ENCODE results near the gene CNGA4.
"Not testable (repeated sequence)": the region's sequence is repeated elsewhere in the genome, so short reads cannot be mapped to it uniquely, and the experiment has no call there.

CNGA4 gene

DNA sequence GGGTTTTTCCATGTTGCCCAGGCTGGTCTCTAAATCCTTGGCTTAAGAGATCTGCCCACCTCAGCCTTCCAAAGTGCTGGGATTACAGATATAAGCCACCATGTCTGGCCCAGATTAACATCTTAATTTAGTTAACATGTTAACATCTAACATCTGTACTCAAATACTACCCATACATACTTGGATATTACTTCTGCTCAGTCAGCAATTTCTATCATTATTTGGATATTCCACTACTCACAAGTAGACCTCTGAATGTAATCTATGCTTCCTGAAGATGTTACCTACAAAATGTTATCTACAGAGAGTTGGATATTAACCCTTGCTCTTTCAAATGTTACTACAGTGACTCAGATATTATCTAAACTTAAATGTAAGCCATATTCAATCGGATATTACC lies 24.8 kb downstream of the CNGA4 start:
- no peak for DNase-seq (ENCODE audit: low read depth)

DNA sequence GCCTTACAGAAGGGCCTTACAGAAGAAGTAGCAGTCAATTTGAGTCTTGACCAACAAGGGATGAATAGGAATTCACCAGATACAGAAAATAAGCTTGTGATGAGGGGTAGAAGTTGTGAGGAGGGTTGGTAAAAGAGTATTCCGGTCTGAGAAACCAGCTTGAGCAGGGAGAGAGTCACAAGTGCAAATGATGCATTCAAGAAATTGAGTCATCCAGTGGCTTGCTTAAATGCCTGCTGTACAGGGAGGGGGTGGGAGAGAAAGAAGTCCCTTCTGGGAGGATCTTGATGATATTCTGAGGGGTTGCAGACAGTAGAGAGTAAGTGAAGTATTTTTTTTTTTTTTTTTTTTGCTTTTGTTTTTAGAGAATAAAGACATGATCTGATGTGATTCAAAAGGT lies 29.9 kb downstream of the CNGA4 start:
- DNase-seq (ENCODE audit: low read depth): no peak

DNA sequence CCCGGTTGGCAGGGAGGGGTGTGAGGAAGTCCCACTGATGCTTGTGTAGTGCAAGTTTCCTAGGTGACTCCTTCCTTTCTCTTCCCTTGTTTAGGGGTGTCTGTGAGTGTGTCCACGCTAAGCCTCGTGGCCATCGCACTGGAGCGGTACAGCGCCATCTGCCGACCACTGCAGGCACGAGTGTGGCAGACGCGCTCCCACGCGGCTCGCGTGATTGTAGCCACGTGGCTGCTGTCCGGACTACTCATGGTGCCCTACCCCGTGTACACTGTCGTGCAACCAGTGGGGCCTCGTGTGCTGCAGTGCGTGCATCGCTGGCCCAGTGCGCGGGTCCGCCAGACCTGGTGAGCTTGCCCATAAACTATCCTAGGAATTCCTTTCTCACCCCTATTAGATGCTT lies 31.1 kb downstream of the CNGA4 start:
- DNase-seq (ENCODE audit: low read depth): no peak

DNA sequence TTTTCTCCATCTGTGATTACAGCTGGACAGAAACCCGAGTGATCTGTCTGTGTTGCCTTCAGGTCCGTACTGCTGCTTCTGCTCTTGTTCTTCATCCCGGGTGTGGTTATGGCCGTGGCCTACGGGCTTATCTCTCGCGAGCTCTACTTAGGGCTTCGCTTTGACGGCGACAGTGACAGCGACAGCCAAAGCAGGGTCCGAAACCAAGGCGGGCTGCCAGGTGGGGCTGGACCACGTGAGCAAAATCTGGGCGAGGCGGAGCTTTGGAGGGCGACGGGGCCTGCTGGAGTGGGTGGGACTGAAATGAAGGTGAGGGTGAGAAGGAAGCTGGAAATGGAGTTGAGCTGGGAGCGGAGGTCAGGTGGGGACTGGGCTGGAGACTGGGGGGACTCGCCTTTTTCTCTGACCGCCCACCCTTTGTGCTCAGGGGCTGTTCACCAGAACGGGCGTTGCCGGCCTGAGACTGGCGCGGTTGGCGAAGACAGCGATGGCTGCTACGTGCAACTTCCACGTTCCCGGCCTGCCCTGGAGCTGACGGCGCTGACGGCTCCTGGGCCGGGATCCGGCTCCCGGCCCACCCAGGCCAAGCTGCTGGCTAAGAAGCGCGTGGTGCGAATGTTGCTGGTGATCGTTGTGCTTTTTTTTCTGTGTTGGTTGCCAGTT lies 31.8 kb downstream of the CNGA4 start:
- DNase-seq (ENCODE audit: low read depth): no peak

DNA sequence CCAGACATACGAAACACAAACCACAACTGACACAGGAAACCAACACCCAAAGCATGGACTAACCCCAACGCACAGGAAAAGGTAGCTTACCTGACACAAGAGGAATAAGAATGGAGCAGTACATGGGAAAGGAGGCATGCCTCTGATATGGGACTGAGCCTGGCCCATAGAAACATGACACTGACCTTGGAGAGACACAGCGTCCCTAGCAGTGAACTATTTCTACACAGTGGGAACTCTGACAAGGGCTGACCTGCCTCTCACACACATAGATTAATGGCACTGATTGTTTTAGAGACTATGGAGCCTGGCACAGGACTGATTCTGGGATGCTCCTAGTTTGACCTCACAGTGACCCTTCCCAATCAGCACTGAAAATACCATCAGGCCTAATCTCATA lies 32.7 kb downstream of the CNGA4 start:
- DNase-seq (ENCODE audit: low read depth): no peak

DNA sequence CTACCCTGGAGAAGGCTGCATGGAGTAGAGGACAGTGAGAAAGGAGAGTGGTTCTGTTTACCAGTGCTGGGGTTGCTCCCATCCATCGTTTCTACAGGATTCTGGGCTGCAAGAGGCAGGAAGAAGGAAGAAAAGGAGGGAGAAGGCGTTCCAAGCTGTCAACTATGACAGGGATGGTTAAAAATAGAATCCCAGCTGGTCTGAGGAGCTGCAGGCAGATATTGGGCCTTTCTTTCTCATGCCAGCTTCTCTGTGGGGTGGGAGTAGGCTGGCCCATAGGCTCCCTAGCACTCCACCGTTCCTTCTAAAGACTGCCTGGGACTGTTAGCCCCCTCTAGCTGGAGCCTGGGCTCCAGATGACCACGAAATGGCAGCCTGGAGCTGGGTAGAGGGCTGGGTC lies 34.3 kb downstream of the CNGA4 start:
- no peak for DNase-seq (ENCODE audit: low read depth)

DNA sequence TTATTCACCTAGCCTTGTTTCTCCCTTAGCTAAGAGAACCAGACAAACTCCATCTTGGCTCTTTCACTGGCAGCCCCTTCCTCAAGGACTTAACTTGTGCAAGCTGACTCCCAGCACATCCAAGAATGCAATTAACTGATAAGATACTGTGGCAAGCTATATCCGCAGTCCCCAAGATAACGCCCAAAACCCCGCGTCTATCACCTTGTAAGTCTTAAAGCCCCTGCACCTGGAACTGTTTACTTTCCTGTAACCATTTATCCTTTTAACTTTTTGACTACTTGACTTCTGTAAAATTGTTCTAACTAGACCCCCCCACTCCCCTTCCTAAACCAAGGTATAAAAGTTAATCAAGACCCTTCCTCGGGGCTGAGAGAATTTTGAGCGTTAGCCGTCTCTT lies 41.9 kb downstream of the CNGA4 start:
- not testable (repeated sequence) for DNase-seq (ENCODE audit: low read depth)

DNA sequence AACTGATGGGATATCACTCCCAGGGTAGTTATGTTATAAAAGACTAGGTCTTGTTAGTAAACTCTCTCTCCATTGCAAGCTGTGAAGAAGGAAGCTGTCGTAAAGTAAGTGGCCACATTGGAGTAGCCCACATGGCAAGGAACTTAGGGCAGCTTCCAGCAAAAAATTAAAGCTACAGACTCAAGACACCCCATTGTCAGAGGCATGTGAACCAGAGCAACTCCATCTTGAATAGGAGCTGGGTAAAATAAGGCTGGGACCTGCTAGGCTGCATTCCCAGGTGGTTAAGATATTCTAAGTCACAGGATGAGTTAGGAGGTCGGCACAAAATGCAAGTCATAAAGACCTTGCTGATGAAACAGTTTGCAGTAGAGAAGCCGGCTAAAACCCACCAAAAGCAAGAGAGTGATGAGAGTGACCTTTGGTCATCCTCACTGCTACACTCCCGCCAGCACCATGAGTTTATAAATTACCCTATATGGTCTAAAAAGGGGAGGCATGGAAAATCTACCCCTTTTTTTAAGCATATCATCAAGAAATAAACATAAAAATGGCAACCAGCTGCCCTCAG lies 44.6 kb downstream of the CNGA4 start:
- DNase-seq (ENCODE audit: low read depth): no peak

DNA sequence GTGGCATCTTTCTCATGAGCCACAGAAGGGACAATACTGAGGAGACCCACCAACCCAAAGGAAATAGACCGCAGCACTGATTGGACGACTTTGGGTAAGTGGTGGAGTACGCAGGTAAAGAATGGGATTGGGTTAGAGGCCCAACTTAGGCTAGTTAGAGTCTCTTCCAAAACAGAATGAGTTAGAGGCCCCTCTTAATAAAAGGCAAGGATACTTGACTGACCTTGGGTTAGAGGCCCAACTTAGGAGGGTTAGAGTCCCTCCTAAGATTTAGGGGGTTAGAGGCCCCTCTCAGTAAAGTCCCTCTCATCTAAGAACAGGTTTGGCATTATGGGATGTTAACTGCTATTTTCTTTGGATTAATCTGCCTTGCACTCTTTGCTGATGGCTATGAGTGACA lies 45.4 kb downstream of the CNGA4 start:
- DNase-seq (ENCODE audit: low read depth): no peak

DNA sequence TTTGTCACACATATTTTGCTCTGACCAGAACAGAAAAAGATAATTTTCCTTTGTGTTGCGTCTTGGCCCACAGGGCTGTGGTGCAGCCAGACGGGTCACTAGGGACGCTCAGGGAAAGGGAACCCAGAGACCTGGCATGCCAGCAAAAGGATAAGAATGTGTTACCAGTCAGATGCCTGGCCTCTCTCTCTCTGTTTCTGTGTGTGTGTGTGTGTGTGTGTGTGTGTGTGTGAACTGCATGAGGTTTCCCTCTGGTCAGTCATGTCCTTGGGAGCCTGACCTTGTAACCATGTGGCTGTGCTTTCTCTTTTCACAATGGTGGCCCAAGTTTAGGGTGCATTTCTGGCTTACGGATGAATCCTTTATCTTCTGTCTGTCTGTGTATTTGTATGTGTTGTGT lies 46.1 kb downstream of the CNGA4 start:
- DNase-seq (ENCODE audit: low read depth): no peak

Data from HS-27A (cell line).